ENCODE results near the gene UBTFL1. TPM values are rescaled to one million over a fixed set of nuclear protein-coding genes. Genes with fewer than 3 reads are reported as not detected.

UBTFL1 gene
- total and polyA plus RNA-seq, 2 experiments from 2014 or later, result not detected

DNA sequence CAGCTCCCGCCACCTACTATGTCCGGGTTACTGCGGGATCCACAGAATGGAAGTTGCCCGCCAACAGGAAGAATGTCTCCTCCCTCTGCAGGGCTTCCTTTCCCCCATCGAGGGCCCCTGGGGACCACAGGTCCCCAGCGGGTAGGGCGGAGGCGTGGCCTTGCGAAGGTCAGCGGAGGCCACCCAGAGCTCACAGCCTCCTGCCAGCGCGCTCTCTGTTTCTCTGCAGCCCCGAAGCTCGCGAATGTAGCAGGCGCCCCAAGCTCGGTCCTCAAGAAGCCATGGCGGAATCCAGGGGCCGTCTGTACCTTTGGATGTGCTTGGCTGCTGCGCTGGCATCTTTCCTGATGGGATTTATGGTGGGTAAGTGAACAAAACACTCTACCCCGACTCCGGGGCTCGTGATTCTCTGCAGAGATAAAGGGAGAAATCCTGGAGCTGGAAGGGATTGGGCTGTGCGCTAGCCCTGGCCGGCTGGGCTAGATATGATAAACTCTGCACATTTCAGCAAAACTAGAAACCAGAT lies 48.8 kb downstream of the UBTFL1 start, which contains the start of gene NAALAD2:
Gene NAALAD2, plus strand, starts transcription at position 186 of the 526 bp plus-strand sequence. Its CDS starts 96 bp downstream, at position 282.
- Histone ChIP-seq H3K79me2 (replicated peaks; ENCODE audit: insufficient read depth) (no peaks in the 10 kb centered on the region), H3K4me3 (peak within 1 kb of the TSS; percentile 69), H2AFZ (peak within 1 kb of the TSS; percentile 86), H3K27me3 (ENCODE audit: insufficient read depth) (0 out of 2 replicates have a peak, but pooled peaks cover 6% of the 10 kb centered on the region), H3F3A (replicated peaks; ENCODE audit: low read depth) (no peaks in the 10 kb centered on the region; the same call in 1 of the 2 replicates), H3K9me2 (ENCODE audit: insufficient read depth) (no peaks in the 10 kb centered on the region), H3K27ac (ENCODE audit: low read depth) (no peak within 1 kb of the TSS), H3K4me1 (ENCODE audit: insufficient read depth) (peaks cover 22% of the 10 kb centered on the region), H3K4me2 (peak within 1 kb of the TSS; percentile 87), H4K20me1 (replicated peaks; ENCODE audit: insufficient read depth) (no peaks in the 10 kb centered on the region), H3K36me3 (ENCODE audit: insufficient read depth) (no peaks in the 10 kb centered on the region)
- ATAC-seq, result peak; percentile 98
- TF ChIP-seq, protein P1, sequence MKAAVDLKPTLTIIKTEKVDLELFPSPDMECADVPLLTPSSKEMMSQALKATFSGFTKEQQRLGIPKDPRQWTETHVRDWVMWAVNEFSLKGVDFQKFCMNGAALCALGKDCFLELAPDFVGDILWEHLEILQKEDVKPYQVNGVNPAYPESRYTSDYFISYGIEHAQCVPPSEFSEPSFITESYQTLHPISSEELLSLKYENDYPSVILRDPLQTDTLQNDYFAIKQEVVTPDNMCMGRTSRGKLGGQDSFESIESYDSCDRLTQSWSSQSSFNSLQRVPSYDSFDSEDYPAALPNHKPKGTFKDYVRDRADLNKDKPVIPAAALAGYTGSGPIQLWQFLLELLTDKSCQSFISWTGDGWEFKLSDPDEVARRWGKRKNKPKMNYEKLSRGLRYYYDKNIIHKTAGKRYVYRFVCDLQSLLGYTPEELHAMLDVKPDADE (IDR thresholded peaks at IDR 0.05), result no peak
- peak; percentile 46; the same call in 1 of the 2 replicates for TF ChIP-seq POLR2AphosphoS5 (IDR thresholded peaks at IDR 0.05; ENCODE audit: low read depth)
- TF ChIP-seq, protein P2, sequence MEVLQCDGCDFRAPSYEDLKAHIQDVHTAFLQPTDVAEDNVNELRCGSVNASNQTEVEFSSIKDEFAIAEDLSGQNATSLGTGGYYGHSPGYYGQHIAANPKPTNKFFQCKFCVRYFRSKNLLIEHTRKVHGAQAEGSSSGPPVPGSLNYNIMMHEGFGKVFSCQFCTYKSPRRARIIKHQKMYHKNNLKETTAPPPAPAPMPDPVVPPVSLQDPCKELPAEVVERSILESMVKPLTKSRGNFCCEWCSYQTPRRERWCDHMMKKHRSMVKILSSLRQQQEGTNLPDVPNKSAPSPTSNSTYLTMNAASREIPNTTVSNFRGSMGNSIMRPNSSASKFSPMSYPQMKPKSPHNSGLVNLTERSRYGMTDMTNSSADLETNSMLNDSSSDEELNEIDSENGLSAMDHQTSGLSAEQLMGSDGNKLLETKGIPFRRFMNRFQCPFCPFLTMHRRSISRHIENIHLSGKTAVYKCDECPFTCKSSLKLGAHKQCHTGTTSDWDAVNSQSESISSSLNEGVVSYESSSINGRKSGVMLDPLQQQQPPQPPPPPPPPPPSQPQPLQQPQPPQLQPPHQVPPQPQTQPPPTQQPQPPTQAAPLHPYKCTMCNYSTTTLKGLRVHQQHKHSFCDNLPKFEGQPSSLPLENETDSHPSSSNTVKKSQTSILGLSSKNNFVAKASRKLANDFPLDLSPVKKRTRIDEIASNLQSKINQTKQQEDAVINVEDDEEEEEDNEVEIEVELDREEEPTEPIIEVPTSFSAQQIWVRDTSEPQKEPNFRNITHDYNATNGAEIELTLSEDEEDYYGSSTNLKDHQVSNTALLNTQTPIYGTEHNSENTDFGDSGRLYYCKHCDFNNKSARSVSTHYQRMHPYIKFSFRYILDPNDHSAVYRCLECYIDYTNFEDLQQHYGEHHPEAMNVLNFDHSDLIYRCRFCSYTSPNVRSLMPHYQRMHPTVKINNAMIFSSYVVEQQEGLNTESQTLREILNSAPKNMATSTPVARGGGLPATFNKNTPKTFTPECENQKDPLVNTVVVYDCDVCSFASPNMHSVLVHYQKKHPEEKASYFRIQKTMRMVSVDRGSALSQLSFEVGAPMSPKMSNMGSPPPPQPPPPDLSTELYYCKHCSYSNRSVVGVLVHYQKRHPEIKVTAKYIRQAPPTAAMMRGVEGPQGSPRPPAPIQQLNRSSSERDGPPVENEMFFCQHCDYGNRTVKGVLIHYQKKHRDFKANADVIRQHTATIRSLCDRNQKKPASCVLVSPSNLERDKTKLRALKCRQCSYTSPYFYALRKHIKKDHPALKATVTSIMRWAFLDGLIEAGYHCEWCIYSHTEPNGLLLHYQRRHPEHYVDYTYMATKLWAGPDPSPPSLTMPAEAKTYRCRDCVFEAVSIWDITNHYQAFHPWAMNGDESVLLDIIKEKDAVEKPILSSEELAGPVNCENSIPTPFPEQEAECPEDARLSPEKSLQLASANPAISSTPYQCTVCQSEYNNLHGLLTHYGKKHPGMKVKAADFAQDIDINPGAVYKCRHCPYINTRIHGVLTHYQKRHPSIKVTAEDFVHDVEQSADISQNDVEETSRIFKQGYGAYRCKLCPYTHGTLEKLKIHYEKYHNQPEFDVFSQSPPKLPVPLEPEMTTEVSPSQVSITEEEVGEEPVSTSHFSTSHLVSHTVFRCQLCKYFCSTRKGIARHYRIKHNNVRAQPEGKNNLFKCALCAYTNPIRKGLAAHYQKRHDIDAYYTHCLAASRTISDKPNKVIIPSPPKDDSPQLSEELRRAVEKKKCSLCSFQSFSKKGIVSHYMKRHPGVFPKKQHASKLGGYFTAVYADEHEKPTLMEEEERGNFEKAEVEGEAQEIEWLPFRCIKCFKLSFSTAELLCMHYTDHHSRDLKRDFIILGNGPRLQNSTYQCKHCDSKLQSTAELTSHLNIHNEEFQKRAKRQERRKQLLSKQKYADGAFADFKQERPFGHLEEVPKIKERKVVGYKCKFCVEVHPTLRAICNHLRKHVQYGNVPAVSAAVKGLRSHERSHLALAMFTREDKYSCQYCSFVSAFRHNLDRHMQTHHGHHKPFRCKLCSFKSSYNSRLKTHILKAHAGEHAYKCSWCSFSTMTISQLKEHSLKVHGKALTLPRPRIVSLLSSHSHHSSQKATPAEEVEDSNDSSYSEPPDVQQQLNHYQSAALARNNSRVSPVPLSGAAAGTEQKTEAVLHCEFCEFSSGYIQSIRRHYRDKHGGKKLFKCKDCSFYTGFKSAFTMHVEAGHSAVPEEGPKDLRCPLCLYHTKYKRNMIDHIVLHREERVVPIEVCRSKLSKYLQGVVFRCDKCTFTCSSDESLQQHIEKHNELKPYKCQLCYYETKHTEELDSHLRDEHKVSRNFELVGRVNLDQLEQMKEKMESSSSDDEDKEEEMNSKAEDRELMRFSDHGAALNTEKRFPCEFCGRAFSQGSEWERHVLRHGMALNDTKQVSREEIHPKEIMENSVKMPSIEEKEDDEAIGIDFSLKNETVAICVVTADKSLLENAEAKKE (CRISPR knock-in tag; IDR thresholded peaks at IDR 0.05), result no peak
- Mint-ChIP-seq H3K27ac (peak within 1 kb of the TSS; percentile 44), H3K27me3 (ENCODE audit: insufficient read depth, low read depth, poor library complexity) (no peaks in the 10 kb centered on the region), H3K4me1 (peaks cover 45% of the 10 kb centered on the region), H3K9me3 (no peaks in the 10 kb centered on the region), H3K36me3 (ENCODE audit: low read depth) (no peaks in the 10 kb centered on the region), H3K4me3 (peak within 1 kb of the TSS; percentile 76)
- DNase-seq (ENCODE audit: low spot score), result peak; percentile 87

DNA sequence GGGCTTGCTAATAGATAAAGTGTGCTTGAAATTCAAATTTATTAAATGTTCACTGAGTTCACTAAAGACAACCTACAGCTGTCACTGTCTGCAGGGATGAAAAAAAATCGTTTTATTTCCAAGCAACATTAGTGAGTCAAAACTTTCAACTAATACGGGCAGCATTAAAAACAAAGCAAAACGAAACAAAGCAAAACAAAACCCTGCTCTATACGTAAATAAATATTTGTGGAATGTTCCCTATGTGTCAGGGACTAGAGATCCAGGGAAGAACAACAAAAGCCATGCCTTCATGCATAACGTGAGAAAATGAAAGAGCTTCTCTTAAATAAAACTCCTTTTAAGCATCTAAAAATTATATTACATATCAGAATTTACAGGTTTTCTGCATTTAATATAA lies 49.3 kb downstream of the UBTFL1 start:
- Mint-ChIP-seq H3K4me1 (peaks cover 48% of the 10 kb centered on the region), H3K27ac (no peak overlapping the region), H3K4me3 (peak overlapping the region; percentile 76), H3K27me3 (ENCODE audit: insufficient read depth, low read depth, poor library complexity) (no peaks in the 10 kb centered on the region), H3K9me3 (no peaks in the 10 kb centered on the region), H3K36me3 (ENCODE audit: low read depth) (no peaks in the 10 kb centered on the region)
- Histone ChIP-seq H3F3A (replicated peaks; ENCODE audit: low read depth) (no peaks in the 10 kb centered on the region; the same call in 1 of the 2 replicates), H3K4me1 (ENCODE audit: insufficient read depth) (peaks cover 22% of the 10 kb centered on the region), H3K36me3 (ENCODE audit: insufficient read depth) (no peaks in the 10 kb centered on the region), H4K20me1 (replicated peaks; ENCODE audit: insufficient read depth) (no peaks in the 10 kb centered on the region), H3K9me2 (ENCODE audit: insufficient read depth) (no peaks in the 10 kb centered on the region), H3K4me2 (peak overlapping the region; percentile 87), H3K27ac (ENCODE audit: low read depth) (no peak overlapping the region), H2AFZ (peak overlapping the region; percentile 86), H3K4me3 (peak overlapping the region; percentile 69), H3K27me3 (ENCODE audit: insufficient read depth) (0 out of 2 replicates have a peak, but pooled peaks cover 6% of the 10 kb centered on the region), H3K79me2 (replicated peaks; ENCODE audit: insufficient read depth) (no peaks in the 10 kb centered on the region)
- ATAC-seq (no peak), DNase-seq (ENCODE audit: low spot score) (peak; percentile 16)
- no peak for TF ChIP-seq POLR2AphosphoS5 (IDR thresholded peaks at IDR 0.05; ENCODE audit: low read depth)
- TF ChIP-seq, protein P3, sequence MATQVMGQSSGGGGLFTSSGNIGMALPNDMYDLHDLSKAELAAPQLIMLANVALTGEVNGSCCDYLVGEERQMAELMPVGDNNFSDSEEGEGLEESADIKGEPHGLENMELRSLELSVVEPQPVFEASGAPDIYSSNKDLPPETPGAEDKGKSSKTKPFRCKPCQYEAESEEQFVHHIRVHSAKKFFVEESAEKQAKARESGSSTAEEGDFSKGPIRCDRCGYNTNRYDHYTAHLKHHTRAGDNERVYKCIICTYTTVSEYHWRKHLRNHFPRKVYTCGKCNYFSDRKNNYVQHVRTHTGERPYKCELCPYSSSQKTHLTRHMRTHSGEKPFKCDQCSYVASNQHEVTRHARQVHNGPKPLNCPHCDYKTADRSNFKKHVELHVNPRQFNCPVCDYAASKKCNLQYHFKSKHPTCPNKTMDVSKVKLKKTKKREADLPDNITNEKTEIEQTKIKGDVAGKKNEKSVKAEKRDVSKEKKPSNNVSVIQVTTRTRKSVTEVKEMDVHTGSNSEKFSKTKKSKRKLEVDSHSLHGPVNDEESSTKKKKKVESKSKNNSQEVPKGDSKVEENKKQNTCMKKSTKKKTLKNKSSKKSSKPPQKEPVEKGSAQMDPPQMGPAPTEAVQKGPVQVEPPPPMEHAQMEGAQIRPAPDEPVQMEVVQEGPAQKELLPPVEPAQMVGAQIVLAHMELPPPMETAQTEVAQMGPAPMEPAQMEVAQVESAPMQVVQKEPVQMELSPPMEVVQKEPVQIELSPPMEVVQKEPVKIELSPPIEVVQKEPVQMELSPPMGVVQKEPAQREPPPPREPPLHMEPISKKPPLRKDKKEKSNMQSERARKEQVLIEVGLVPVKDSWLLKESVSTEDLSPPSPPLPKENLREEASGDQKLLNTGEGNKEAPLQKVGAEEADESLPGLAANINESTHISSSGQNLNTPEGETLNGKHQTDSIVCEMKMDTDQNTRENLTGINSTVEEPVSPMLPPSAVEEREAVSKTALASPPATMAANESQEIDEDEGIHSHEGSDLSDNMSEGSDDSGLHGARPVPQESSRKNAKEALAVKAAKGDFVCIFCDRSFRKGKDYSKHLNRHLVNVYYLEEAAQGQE (IDR thresholded peaks at IDR 0.05; ENCODE audit: unreplicated experiment), result no peak
- TF ChIP-seq NANOG (IDR thresholded peaks at IDR 0.05; ENCODE audit: borderline replicate concordance), result no peak
- no peak for TF ChIP-seq CREB1 (CRISPR knock-in tag; IDR thresholded peaks at IDR 0.05; ENCODE audit: low read depth)
- no peak for TF ChIP-seq EZH2 (IDR thresholded peaks at IDR 0.05; ENCODE audit: low read depth, unreplicated experiment)
- TF ChIP-seq STAT1 (IDR thresholded peaks at IDR 0.05; ENCODE audit: unreplicated experiment), result no peak
- no peak for TF ChIP-seq ZNF331 (CRISPR knock-in tag; IDR thresholded peaks at IDR 0.05; ENCODE audit: low read depth)
